ENCODE measurements around the gene TRPM3.
"Not testable (repeated sequence)": the region's sequence is repeated elsewhere in the genome, so short reads cannot be mapped to it uniquely, and the experiment has no call there.

The TRPM3 gene

GRCh38 chr9:70634696-70635095, 486.7 kb downstream of the TRPM3 start:
- no peaks in the 10 kb centered on the region for H3K4me1 Mint-ChIP-seq
- no peak for TF ChIP-seq CTCF (IDR thresholded peaks at IDR 0.05; ENCODE audit: unreplicated experiment in 3 of 3)

GRCh38 chr9:70630971-70631370, 490.4 kb downstream of the TRPM3 start:
- Mint-ChIP-seq H3K9me3 (no peaks in the 10 kb centered on the region), H3K4me1 (no peaks in the 10 kb centered on the region), H3K27ac (no peak overlapping the region), H3K4me3 (no peak overlapping the region), H3K36me3 (ENCODE audit: low read depth) (no peaks in the 10 kb centered on the region), H3K27me3 (ENCODE audit: low read depth) (no peaks in the 10 kb centered on the region)
- TF ChIP-seq CTCF (IDR thresholded peaks at IDR 0.05; ENCODE audit: unreplicated experiment in 3 of 3), result no peak

More at GRCh38 chr9:70634696-70635095, 486.7 kb downstream of the TRPM3 start:
- Mint-ChIP-seq H3K9me3 (no peaks in the 10 kb centered on the region), H3K4me3 (no peak overlapping the region), H3K27me3 (ENCODE audit: low read depth) (no peaks in the 10 kb centered on the region), H3K27ac (no peak overlapping the region), H3K36me3 (ENCODE audit: low read depth) (no peaks in the 10 kb centered on the region)

GRCh38 chr9:70629080-70629685, 492.2 kb downstream of the TRPM3 start:
- H3K27me3 Mint-ChIP-seq (ENCODE audit: low read depth); H3K36me3 Mint-ChIP-seq (ENCODE audit: low read depth); H3K9me3 Mint-ChIP-seq; H3K27ac Mint-ChIP-seq; H3K4me1 Mint-ChIP-seq; H3K4me3 Mint-ChIP-seq: not testable (repeated sequence)

- TF ChIP-seq CTCF (IDR thresholded peaks at IDR 0.05; ENCODE audit: unreplicated experiment in 3 of 3), result no peak
- Mint-ChIP-seq H3K27me3 (ENCODE audit: low read depth) (no peaks in the 10 kb centered on the region), H3K4me1 (no peaks in the 10 kb centered on the region), H3K36me3 (ENCODE audit: low read depth) (no peaks in the 10 kb centered on the region), H3K4me3 (no peak overlapping the region), H3K27ac (no peak overlapping the region), H3K9me3 (no peaks in the 10 kb centered on the region)
Measured at GRCh38 chr9:70625078-70625477, 496.3 kb downstream of the TRPM3 start.

- Mint-ChIP-seq H3K4me3 (no peak overlapping the region), H3K27ac (no peak overlapping the region)
Measured at GRCh38 chr9:70618784-70619183, 502.6 kb downstream of the TRPM3 start.

GRCh38 chr9:70617033-70617828, 504.2 kb downstream of the TRPM3 start:
- Mint-ChIP-seq H3K27ac (no peak overlapping the region), H3K4me1 (peaks cover 34% of the 10 kb centered on the region), H3K9me3 (no peaks in the 10 kb centered on the region), H3K4me3 (no peak overlapping the region), H3K27me3 (ENCODE audit: low read depth) (no peaks in the 10 kb centered on the region), H3K36me3 (ENCODE audit: low read depth) (peaks cover 7% of the 10 kb centered on the region)
- no peak for TF ChIP-seq CTCF (IDR thresholded peaks at IDR 0.05; ENCODE audit: unreplicated experiment in 3 of 3)

More at GRCh38 chr9:70618784-70619183, 502.6 kb downstream of the TRPM3 start:
- TF ChIP-seq CTCF (IDR thresholded peaks at IDR 0.05; ENCODE audit: unreplicated experiment in 3 of 3), result no peak
- Mint-ChIP-seq H3K9me3 (no peaks in the 10 kb centered on the region), H3K27me3 (ENCODE audit: low read depth) (no peaks in the 10 kb centered on the region), H3K36me3 (ENCODE audit: low read depth) (peaks cover 7% of the 10 kb centered on the region), H3K4me1 (peaks cover 31% of the 10 kb centered on the region)

Measured in nephron (organoid).